Chondrocyte (in vitro differentiated cells): ENCODE measurements around the gene NPAS3. TPM values are rescaled to one million over a fixed set of nuclear protein-coding genes. Genes with fewer than 3 reads are reported as not detected.

Experiments used
- DNase-seq: peaks from one replicate; pipeline ENCODE4 v3.0.0; 2021; ENCODE audit warnings: mixed read lengths, low spot score
- H3K27ac Mint-ChIP-seq: one replicate; pipeline ENCODE4 v1.8.0; 2021; ENCODE audit warnings: mild to moderate bottlenecking, moderate library complexity, mixed read lengths; ENCODE audit not compliant: unreplicated experiment
- H3K27me3 Mint-ChIP-seq: 2 replicates; pipeline ENCODE4 v1.8.0; 2021; ENCODE audit warnings: low read depth, mixed read lengths
- H3K36me3 Mint-ChIP-seq: 2 replicates; pipeline ENCODE4 v1.8.0; 2021; ENCODE audit warnings: low read depth, mixed read lengths
- H3K4me1 Mint-ChIP-seq: 2 replicates; pipeline ENCODE4 v1.8.0; 2021; ENCODE audit warnings: low read depth, mild to moderate bottlenecking, mixed read lengths
- H3K4me3 Mint-ChIP-seq: one replicate; pipeline ENCODE4 v1.8.0; 2021; ENCODE audit warnings: mild to moderate bottlenecking, moderate library complexity, mixed read lengths; ENCODE audit not compliant: unreplicated experiment
- H3K9me3 Mint-ChIP-seq: 2 replicates; pipeline ENCODE4 v1.8.0; 2021; ENCODE audit warnings: low read depth, mixed read lengths
- total RNA-seq: library from RNA; stranded (reverse); gene quantifications from 3 replicates; pipeline ENCODE4 v1.2.1, GENCODE V29; 2021
- TF ChIP-seq, protein P1 (sequence below): fragments of 200-600 bp; sonication (generic); IDR thresholded peaks from 2 replicates; pipeline ENCODE4 v1.5.0; 2021; ENCODE audit warnings: antibody characterized with exemption, mild to moderate bottlenecking, moderate library complexity

Gene NPAS3
- total RNA-seq, 1 donor from 2014 or later = 2.6 TPM

- H3K4me3 Mint-ChIP-seq = no peak overlapping the region
- peak; percentile 92 for DNase-seq
- no peak overlapping the region for H3K27ac Mint-ChIP-seq
- TF ChIP-seq, protein P1, sequence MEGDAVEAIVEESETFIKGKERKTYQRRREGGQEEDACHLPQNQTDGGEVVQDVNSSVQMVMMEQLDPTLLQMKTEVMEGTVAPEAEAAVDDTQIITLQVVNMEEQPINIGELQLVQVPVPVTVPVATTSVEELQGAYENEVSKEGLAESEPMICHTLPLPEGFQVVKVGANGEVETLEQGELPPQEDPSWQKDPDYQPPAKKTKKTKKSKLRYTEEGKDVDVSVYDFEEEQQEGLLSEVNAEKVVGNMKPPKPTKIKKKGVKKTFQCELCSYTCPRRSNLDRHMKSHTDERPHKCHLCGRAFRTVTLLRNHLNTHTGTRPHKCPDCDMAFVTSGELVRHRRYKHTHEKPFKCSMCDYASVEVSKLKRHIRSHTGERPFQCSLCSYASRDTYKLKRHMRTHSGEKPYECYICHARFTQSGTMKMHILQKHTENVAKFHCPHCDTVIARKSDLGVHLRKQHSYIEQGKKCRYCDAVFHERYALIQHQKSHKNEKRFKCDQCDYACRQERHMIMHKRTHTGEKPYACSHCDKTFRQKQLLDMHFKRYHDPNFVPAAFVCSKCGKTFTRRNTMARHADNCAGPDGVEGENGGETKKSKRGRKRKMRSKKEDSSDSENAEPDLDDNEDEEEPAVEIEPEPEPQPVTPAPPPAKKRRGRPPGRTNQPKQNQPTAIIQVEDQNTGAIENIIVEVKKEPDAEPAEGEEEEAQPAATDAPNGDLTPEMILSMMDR = no peak
- H3K9me3 Mint-ChIP-seq = no peaks in the 10 kb centered on the region
- peaks cover 2% of the 10 kb centered on the region for H3K36me3 Mint-ChIP-seq
- H3K27me3 Mint-ChIP-seq = no peaks in the 10 kb centered on the region
- H3K4me1 Mint-ChIP-seq = no peaks in the 10 kb centered on the region
Measured at GRCh38 chr14:33800735-33801163, 862.1 kb downstream of the NPAS3 start.

- Mint-ChIP-seq H3K4me1 (no peaks in the 10 kb centered on the region), H3K36me3 (peaks cover 2% of the 10 kb centered on the region), H3K4me3 (no peak overlapping the region), H3K27me3 (no peaks in the 10 kb centered on the region), H3K27ac (no peak overlapping the region), H3K9me3 (no peaks in the 10 kb centered on the region)
- TF ChIP-seq, protein P1 = no peak
- no peak for DNase-seq
Measured at GRCh38 chr14:33802737-33803136, 864.1 kb downstream of the NPAS3 start.

GRCh38 chr14:33805593-33805992 lies 866.9 kb downstream of the NPAS3 start:
- H3K4me3 Mint-ChIP-seq = no peak overlapping the region
- no peak overlapping the region for H3K27ac Mint-ChIP-seq
- DNase-seq = no peak
- TF ChIP-seq, protein P1 = no peak
- peaks cover 2% of the 10 kb centered on the region for H3K36me3 Mint-ChIP-seq
- H3K4me1 Mint-ChIP-seq = no peaks in the 10 kb centered on the region
- no peaks in the 10 kb centered on the region for H3K27me3 Mint-ChIP-seq
- H3K9me3 Mint-ChIP-seq = no peaks in the 10 kb centered on the region

DNA sequence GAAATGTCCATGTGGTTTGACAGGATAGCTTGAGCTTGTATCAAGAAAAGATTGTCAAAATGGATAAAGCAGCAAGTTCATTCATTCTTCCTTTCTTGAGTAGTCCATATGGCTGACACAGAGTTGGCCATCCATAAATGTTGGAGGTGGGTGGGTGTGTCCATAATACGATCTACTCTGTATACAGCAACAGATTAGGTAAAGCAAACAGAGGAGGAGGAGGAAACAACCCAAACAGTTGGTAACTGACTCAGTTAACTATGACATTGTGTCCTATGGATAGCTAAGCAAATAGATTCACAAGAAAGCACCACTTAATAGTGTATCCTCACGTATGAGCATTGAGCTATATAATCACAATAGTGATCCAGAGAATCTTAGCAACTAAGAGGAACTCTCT lies 868.2 kb downstream of the NPAS3 start:
- H3K4me3 Mint-ChIP-seq = no peak overlapping the region
- DNase-seq = no peak
- no peaks in the 10 kb centered on the region for H3K27me3 Mint-ChIP-seq
- no peaks in the 10 kb centered on the region for H3K4me1 Mint-ChIP-seq
- H3K9me3 Mint-ChIP-seq = no peaks in the 10 kb centered on the region
- TF ChIP-seq, protein P1 = no peak
- H3K27ac Mint-ChIP-seq = no peak overlapping the region
- no peaks in the 10 kb centered on the region for H3K36me3 Mint-ChIP-seq

DNA sequence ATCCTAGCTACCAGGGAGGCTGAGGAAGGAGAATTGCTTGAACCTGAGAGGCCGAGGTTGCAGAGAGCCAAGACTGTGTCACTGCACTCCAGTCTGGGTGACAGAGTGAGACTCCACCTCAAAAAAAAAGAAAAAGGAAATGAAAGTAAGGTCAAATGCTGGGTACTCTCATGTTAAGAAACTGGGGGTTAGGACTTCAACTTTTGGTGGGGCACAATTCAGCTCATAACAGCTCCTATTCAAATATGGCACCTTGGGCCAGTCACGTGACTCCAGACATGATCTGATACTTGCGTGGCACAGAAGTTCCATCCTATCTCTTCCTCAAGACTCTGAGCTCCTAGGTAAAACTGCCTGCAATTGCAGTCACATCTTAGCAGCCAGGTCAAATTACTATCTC lies 869.5 kb downstream of the NPAS3 start:
- no peaks in the 10 kb centered on the region for H3K36me3 Mint-ChIP-seq
- no peaks in the 10 kb centered on the region for H3K4me1 Mint-ChIP-seq
- no peaks in the 10 kb centered on the region for H3K27me3 Mint-ChIP-seq
- DNase-seq = no peak
- H3K4me3 Mint-ChIP-seq = no peak overlapping the region
- H3K9me3 Mint-ChIP-seq = no peaks in the 10 kb centered on the region
- TF ChIP-seq, protein P1 = no peak
- no peak overlapping the region for H3K27ac Mint-ChIP-seq
